ENCODE measurements around the gene DHRS4. TPM values are rescaled to one million over a fixed set of nuclear protein-coding genes. Genes with fewer than 3 reads are reported as not detected.
"Not testable (repeated sequence)": the region's sequence is repeated elsewhere in the genome, so short reads cannot be mapped to it uniquely, and the experiment has no call there.

Gene DHRS4
- total and polyA plus RNA-seq, 9 donors: 14.4 to 31.4 (median 26.3) TPM

DNA sequence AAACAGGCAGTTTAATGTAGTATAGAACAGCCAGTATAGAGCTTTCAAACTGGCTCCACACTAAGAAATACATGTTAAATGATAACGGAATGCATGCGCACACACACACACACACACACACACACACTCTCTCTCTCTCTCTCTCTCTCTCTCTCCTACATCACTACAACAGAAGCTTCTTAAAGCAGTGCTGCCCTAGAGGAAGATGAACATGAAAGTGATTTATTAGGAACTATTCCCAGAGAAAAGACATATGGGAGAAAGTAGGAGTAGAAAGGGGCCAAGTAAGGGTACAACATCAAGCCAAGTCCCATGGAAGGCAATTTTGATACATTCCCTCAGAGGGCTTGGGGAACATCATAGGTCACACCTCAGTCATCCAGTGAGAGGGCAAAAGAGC is 16.4 kb upstream of the DHRS4 start:
- WGBS (ENCODE audit: insufficient coverage): no CpG with 5 or more reads among the region's 2 CpGs
- DNase-seq: no peak

DNA sequence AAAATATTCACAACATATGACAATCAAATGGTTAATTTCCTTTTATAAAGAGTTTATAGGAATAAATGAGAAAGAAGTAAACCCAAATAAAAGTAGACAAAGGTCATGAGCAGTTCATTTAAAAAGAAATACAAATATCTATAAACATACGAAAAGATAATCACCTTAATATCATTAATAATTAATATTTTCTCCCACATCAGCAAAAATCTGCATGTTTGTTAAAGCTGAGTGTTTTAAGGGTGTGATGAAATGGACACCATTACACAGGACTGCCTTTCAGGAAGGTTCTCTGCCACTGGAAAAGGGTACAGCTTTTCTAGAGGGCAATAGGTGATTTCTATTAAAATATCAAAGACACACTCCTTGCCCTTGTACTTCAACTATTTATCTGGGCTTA is 14.7 kb upstream of the DHRS4 start:
- DNase-seq: no peak
- Histone ChIP-seq H3K27me3 (ENCODE audit: control insufficient read depth, insufficient read depth, low read length) (no peaks in the 10 kb centered on the region), H3K27ac (ENCODE audit: low read length) (no peak overlapping the region), H3K9me3 (replicated peaks; ENCODE audit: control insufficient read depth, low read depth, low read length) (no peaks in the 10 kb centered on the region), H3K4me1 (ENCODE audit: control insufficient read depth, insufficient read depth, low read length) (no peaks in the 10 kb centered on the region), H3K4me3 (ENCODE audit: low read length) (no peak overlapping the region), H3K36me3 (ENCODE audit: control insufficient read depth, insufficient read depth, low read length) (no peaks in the 10 kb centered on the region)
- no CpG with 5 or more reads among the region's 1 CpG for WGBS (ENCODE audit: insufficient coverage)

More for the DNA sequence above, 16.4 kb upstream of the DHRS4 start:
- peaks cover 6% of the 10 kb centered on the region for H3K4me1 ChIP-seq (ENCODE audit: control insufficient read depth, insufficient read depth, low read length)
- H3K27ac ChIP-seq (ENCODE audit: low read length): no peak overlapping the region
- H3K4me3 ChIP-seq (ENCODE audit: low read length): no peak overlapping the region
- no peaks in the 10 kb centered on the region for H3K36me3 ChIP-seq (ENCODE audit: control insufficient read depth, insufficient read depth, low read length)
- H3K9me3 ChIP-seq (replicated peaks; ENCODE audit: control insufficient read depth, low read depth, low read length): no peaks in the 10 kb centered on the region
- H3K27me3 ChIP-seq (ENCODE audit: control insufficient read depth, insufficient read depth, low read length): no peaks in the 10 kb centered on the region

- Histone ChIP-seq H3K27me3 (ENCODE audit: control insufficient read depth, insufficient read depth, low read length) (no peaks in the 10 kb centered on the region), H3K27ac (ENCODE audit: low read length) (no peak overlapping the region), H3K36me3 (ENCODE audit: control insufficient read depth, insufficient read depth, low read length) (no peaks in the 10 kb centered on the region), H3K4me1 (ENCODE audit: control insufficient read depth, insufficient read depth, low read length) (no peaks in the 10 kb centered on the region), H3K9me3 (replicated peaks; ENCODE audit: control insufficient read depth, low read depth, low read length) (no peaks in the 10 kb centered on the region), H3K4me3 (ENCODE audit: low read length) (no peak overlapping the region)
- WGBS (ENCODE audit: insufficient coverage): 92% methylated on average over 1 of the region's 3 CpGs
- no peak for DNase-seq
Measured at GRCh38 chr14:23939607-23940326, 13.8 kb upstream of the DHRS4 start.

GRCh38 chr14:23941230-23941629 is 12.3 kb upstream of the DHRS4 start:
- DNase-seq: no peak
- 47% methylated on average over 3 of the region's 3 CpGs for WGBS (ENCODE audit: insufficient coverage)
- no peaks in the 10 kb centered on the region for H3K9me3 ChIP-seq (replicated peaks; ENCODE audit: control insufficient read depth, low read depth, low read length)
- no peak overlapping the region for H3K27ac ChIP-seq (ENCODE audit: low read length)
- no peaks in the 10 kb centered on the region for H3K36me3 ChIP-seq (ENCODE audit: control insufficient read depth, insufficient read depth, low read length)
- no peaks in the 10 kb centered on the region for H3K27me3 ChIP-seq (ENCODE audit: control insufficient read depth, insufficient read depth, low read length)
- H3K4me3 ChIP-seq (ENCODE audit: low read length): no peak overlapping the region
- no peaks in the 10 kb centered on the region for H3K4me1 ChIP-seq (ENCODE audit: control insufficient read depth, insufficient read depth, low read length)

DNA sequence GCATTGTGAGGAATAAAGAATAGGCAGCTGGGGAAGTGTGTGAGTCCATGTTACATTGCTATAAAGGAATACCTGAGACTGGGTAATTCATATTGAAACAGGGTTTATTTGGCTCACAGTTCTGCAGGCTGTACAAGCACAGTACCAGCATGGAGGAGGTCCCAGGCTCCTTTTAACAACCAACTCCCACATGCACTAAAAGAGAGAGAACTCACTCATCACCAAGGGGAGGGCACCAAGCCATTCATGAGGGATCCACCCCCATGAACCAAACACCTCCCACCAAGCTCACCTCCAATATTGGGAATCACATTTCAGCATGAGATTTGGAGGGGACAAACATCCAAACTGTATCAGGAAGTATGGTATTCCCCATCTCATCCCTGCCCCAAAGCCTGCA is 11.9 kb upstream of the DHRS4 start:
- H3K9me3 ChIP-seq (replicated peaks; ENCODE audit: control insufficient read depth, low read depth, low read length): no peaks in the 10 kb centered on the region
- no peaks in the 10 kb centered on the region for H3K27me3 ChIP-seq (ENCODE audit: control insufficient read depth, insufficient read depth, low read length)
- no peak overlapping the region for H3K27ac ChIP-seq (ENCODE audit: low read length)
- no peaks in the 10 kb centered on the region for H3K36me3 ChIP-seq (ENCODE audit: control insufficient read depth, insufficient read depth, low read length)
- H3K4me3 ChIP-seq (ENCODE audit: low read length): no peak overlapping the region
- DNase-seq: no peak
- no peaks in the 10 kb centered on the region for H3K4me1 ChIP-seq (ENCODE audit: control insufficient read depth, insufficient read depth, low read length)

DNA sequence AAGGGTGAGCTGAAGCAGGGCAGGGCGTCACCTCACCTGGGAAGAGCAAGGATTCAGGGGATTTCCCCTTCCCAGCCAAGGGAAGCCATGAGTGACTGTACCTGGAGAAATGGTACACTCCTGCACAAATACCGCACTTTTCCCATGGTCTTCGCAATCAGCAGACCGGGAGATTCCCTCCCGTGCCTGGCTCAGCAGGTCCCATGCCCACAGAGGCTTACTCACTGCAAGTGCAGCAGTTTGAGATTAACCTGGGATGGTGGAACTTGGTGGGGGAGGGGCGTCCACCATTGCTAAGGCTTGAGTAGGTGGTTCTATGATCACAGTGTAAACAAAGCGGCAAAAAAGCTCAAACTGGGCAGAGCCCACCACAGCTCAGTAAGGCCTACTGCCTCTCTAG is 11.0 kb upstream of the DHRS4 start:
- Histone ChIP-seq H3K27me3 (ENCODE audit: control insufficient read depth, insufficient read depth, low read length) (no peaks in the 10 kb centered on the region), H3K27ac (ENCODE audit: low read length) (no peak overlapping the region), H3K36me3 (ENCODE audit: control insufficient read depth, insufficient read depth, low read length) (no peaks in the 10 kb centered on the region), H3K9me3 (replicated peaks; ENCODE audit: control insufficient read depth, low read depth, low read length) (no peaks in the 10 kb centered on the region), H3K4me1 (ENCODE audit: control insufficient read depth, insufficient read depth, low read length) (no peaks in the 10 kb centered on the region), H3K4me3 (ENCODE audit: low read length) (no peak overlapping the region)
- WGBS (ENCODE audit: insufficient coverage): 100% methylated on average over 5 of the region's 7 CpGs
- no peak for DNase-seq

DNA sequence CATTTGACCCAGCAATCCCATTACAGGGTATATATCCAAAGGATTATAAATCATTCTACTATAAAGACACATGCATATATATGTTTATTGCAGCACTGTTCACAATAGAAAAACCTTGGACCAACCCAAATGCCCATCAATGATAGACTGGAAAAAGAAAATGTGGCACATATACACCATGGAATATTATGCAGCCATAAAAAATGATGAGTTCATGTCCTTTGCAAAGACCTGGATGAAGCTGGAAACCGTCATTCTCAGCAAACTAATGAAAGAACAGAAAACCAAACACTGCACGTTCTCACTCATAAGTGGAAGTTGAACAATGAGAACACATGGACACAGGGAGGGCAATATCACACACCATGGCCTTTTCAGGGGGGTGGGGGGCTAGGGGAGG is 4.5 kb upstream of the DHRS4 start:
- not testable (repeated sequence) for H3K9me3 ChIP-seq (replicated peaks; ENCODE audit: control insufficient read depth, low read depth, low read length); H3K27ac ChIP-seq (ENCODE audit: low read length); DNase-seq; H3K27me3 ChIP-seq (ENCODE audit: control insufficient read depth, insufficient read depth, low read length); H3K4me3 ChIP-seq (ENCODE audit: low read length); H3K4me1 ChIP-seq (ENCODE audit: control insufficient read depth, insufficient read depth, low read length); H3K36me3 ChIP-seq (ENCODE audit: control insufficient read depth, insufficient read depth, low read length)
- no CpG with 5 or more reads among the region's 2 CpGs for WGBS (ENCODE audit: insufficient coverage)

DNA sequence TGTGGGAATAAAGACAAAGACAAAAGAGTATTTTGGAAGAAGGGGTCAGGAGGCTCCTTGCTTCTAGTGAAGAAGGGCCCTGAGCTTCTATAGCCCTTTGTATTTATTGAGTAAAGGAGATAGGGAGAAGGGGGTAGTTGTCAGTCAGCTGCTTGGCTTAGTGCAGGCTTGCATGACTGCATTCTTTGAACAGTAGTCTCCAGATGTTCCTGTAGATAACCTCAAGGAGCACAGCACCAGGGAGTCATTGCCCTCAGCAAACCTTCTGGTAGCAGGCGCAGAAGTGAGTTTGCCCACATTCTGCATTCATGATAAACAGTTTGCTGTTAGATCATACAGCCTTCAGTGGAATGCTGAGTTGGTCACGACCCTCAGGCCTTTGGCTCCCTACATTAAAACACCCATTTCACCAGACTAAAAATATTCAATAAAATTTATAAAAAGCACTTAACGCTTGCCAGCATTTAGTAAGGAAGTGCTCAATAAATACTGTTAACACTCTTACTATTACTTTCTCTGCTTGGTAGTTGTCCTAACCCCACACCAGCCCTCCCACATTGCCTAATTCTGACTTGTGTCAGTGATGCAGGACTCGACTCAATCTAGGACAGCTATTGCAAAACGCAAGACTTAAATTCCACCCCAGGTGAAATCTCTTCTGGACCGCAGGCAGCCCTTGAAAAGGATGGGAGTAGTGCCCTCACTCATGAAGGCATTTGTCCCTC is 3.0 kb upstream of the DHRS4 start:
- no peaks in the 10 kb centered on the region for H3K27me3 ChIP-seq (ENCODE audit: control insufficient read depth, insufficient read depth, low read length)
- H3K9me3 ChIP-seq (replicated peaks; ENCODE audit: control insufficient read depth, low read depth, low read length): no peaks in the 10 kb centered on the region
- WGBS (ENCODE audit: insufficient coverage): 97% methylated on average over 4 of the region's 6 CpGs
- no peak overlapping the region for H3K27ac ChIP-seq (ENCODE audit: low read length)
- H3K4me3 ChIP-seq (ENCODE audit: low read length): no peak overlapping the region
- peaks cover 9% of the 10 kb centered on the region for H3K4me1 ChIP-seq (ENCODE audit: control insufficient read depth, insufficient read depth, low read length)
- no peaks in the 10 kb centered on the region for H3K36me3 ChIP-seq (ENCODE audit: control insufficient read depth, insufficient read depth, low read length)
- DNase-seq: no peak

GRCh38 chr14:23951136-23951466 is 2.5 kb upstream of the DHRS4 start:
- not testable (repeated sequence) for H3K36me3 ChIP-seq (ENCODE audit: control insufficient read depth, insufficient read depth, low read length); H3K4me1 ChIP-seq (ENCODE audit: control insufficient read depth, insufficient read depth, low read length); DNase-seq; H3K27me3 ChIP-seq (ENCODE audit: control insufficient read depth, insufficient read depth, low read length); H3K9me3 ChIP-seq (replicated peaks; ENCODE audit: control insufficient read depth, low read depth, low read length); H3K27ac ChIP-seq (ENCODE audit: low read length); H3K4me3 ChIP-seq (ENCODE audit: low read length)
- no CpG with 5 or more reads among the region's 3 CpGs for WGBS (ENCODE audit: insufficient coverage)

- no peak overlapping the region for H3K4me3 ChIP-seq (ENCODE audit: low read length)
- no peaks in the 10 kb centered on the region for H3K36me3 ChIP-seq (ENCODE audit: control insufficient read depth, insufficient read depth, low read length)
- peaks cover 9% of the 10 kb centered on the region for H3K4me1 ChIP-seq (ENCODE audit: control insufficient read depth, insufficient read depth, low read length)
- peak overlapping the region; percentile 20 for H3K27ac ChIP-seq (ENCODE audit: low read length)
- 35% methylated on average over 5 of the region's 8 CpGs for WGBS (ENCODE audit: insufficient coverage)
- H3K27me3 ChIP-seq (ENCODE audit: control insufficient read depth, insufficient read depth, low read length): no peaks in the 10 kb centered on the region
- peak; percentile 78 for DNase-seq
- H3K9me3 ChIP-seq (replicated peaks; ENCODE audit: control insufficient read depth, low read depth, low read length): no peaks in the 10 kb centered on the region
Measured at GRCh38 chr14:23951590-23952201, 1.9 kb upstream of the DHRS4 start.

Data from muscle of leg (tissue), 11 donors.